LNCAP (cell line): Measurements from ENCODE around the gene ZBTB16.

Source experiments
- CTCF ChIP-seq: fragments of 450-650 bp; IDR thresholded peaks from 2 replicates; pipeline ENCODE4 v1.5.1; 2017; ENCODE audit warnings: mild to moderate bottlenecking

ZBTB16 gene

DNA sequence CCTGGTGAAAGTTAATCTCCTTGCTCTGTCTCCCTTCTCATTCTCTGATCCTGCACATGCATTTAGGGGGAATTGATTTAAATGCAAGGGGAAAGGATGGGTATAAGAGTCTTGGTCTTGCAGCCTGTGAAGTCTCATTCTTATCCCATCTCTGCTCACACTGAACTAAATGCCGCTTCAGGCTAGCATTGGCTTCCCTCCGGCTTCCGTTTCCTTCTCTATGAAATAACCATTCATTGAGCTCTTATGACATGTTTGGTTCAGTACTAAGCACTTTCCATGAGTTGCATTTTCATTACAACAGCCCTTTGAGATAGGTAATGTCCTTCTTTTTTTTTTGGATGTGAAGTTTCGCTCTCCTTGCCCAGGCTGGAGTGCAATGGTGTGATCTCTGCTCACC, 5.6 kb downstream of the ZBTB16 start:
- no peak for TF ChIP-seq CTCF

DNA sequence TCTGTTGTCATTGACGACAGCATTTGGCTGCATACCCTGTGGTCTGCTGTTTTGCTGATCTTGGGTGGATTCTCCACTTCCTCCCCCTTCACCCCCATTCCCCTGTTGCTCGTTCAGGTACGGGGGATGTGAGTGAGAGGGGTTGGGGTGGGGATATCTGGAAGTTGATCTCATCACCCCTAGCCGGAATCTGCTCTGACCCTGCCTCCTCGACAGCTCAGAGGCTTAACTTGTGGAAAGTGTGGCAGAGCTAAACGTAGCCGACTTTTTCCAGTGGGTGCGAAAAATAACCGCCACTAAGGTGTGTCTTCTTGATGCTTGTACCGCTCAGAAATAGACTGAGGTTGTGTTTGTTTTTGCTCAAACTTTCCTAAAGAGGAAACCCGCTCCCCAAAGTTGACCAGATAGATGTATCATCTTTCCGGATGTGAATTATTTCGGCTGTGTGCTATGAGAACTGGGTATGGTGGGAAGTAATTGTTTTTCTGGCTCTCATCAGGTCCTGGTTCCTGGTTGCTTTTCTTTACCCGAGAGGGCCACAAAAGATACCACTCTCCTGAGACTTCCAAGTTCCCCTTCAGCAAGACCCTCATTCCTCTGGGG, 6.6 kb downstream of the ZBTB16 start:
- no peak for TF ChIP-seq CTCF

- TF ChIP-seq CTCF = no peak
Measured at GRCh38 chr11:114068327-114068726, 8.8 kb downstream of the ZBTB16 start.

DNA sequence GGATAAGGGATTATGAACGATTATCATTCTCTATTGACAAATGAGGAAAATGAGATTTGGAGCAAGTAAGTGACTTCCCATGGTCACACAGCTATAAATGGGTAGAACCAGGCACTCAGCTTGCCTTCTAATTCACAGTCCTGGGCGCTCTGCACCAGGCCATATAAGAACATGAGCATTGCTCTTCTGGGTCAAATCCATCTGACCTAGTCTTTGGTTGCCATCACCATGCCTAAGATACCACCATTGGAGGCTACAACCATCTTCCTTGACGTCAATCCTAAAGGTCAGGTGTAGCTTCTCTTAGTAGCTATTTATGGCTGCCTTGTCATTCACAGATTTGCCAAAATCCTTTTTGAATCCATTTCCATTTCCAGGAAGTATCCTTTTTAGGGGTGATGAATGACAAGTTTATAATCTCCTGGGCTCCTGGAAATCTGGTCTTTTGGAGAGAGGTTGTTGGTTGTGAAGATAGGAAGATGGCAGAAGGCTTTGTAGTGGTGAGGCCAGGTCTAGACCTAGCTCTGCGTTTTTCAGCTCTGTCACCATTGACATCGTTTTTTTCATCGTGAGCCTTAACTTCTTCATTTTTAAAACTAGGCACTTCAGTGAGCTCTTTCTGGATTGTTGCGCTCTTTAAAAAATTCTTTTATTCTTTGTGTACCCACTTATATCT, 11.1 kb downstream of the ZBTB16 start:
- TF ChIP-seq CTCF = no peak

GRCh38 chr11:114073007-114073827, 13.7 kb downstream of the ZBTB16 start:
- TF ChIP-seq CTCF = no peak

DNA sequence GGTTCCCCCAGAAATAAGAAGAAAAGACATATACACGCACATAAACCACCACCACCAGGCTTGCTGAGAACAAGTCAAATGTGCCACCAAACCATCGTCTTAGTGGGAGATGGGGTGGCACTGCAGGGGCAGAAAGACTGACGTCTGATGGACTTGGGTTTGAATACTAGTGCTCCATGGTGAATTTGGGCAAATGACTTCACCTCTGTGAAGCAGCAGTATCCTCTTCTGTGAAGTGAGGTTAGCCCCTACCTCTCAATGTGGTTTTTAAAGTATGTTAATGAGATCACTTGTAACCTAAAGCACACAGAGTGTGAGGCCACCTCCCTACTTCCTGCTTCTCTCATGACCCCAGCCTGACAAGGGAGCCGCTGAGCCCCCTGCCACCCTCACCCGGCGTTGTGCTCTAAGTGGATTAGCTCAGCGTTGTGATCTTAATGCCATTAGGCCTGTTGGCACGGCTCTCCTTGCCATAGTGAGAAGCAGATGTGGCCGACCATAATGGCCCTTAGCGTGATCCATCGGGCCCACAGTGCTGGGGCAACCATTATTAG, 14.4 kb downstream of the ZBTB16 start:
- no peak for TF ChIP-seq CTCF

GRCh38 chr11:114074546-114075343, 15.2 kb downstream of the ZBTB16 start:
- TF ChIP-seq CTCF = no peak
